Measurements from ENCODE around the gene OR3A1.
"Not testable (repeated sequence)": the region's sequence is repeated elsewhere in the genome, so short reads cannot be mapped to it uniquely, and the experiment has no call there.

OR3A1 gene

GRCh38 chr17:3298260-3298659, at the start of gene OR3A1:
Gene OR3A1, minus strand, starts transcription at chr17:3298360. Its CDS starts 5,778 bp downstream, at chr17:3292582.
- DNase-seq = no peak

GRCh38 chr17:3342782-3343181, 44.6 kb upstream of the OR3A1 start:
- DNase-seq = not testable (repeated sequence)

- DNase-seq = no peak
Observed at GRCh38 chr17:3335876-3336275, 37.7 kb upstream of the OR3A1 start.

GRCh38 chr17:3318336-3318735, 20.2 kb upstream of the OR3A1 start:
- DNase-seq = no peak

GRCh38 chr17:3316836-3317235, 18.7 kb upstream of the OR3A1 start:
- no peak for DNase-seq

GRCh38 chr17:3308603-3309002, 10.4 kb upstream of the OR3A1 start:
- DNase-seq = no peak

- no peak for DNase-seq
Observed at GRCh38 chr17:3295632-3296031, 2.5 kb downstream of the OR3A1 start.

- not testable (repeated sequence) for DNase-seq
Observed at GRCh38 chr17:3293548-3293947, 4.6 kb downstream of the OR3A1 start.

GRCh38 chr17:3282901-3283300, 15.3 kb downstream of the OR3A1 start:
- DNase-seq = no peak

- no peak for DNase-seq
Observed at GRCh38 chr17:3276126-3276525, 22.0 kb downstream of the OR3A1 start.

- DNase-seq = no peak
Observed at GRCh38 chr17:3271072-3271848, 26.9 kb downstream of the OR3A1 start.

GRCh38 chr17:3260600-3260999, 37.6 kb downstream of the OR3A1 start:
- no peak for DNase-seq

GRCh38 chr17:3260163-3260562, 38.0 kb downstream of the OR3A1 start:
- DNase-seq = no peak

- no peak for DNase-seq
Observed at GRCh38 chr17:3256575-3256974, 41.6 kb downstream of the OR3A1 start.

- not testable (repeated sequence) for DNase-seq
Observed at GRCh38 chr17:3249013-3249412, 49.1 kb downstream of the OR3A1 start.

- DNase-seq = not testable (repeated sequence)
Observed at GRCh38 chr17:3244841-3245240, 53.3 kb downstream of the OR3A1 start.

GRCh38 chr17:3241044-3241443, 57.1 kb downstream of the OR3A1 start:
- not testable (repeated sequence) for DNase-seq

All from NCI-H2171 (cell line).